ENCODE measurements around the gene MAP1S. TPM values are rescaled to one million over a fixed set of nuclear protein-coding genes. Genes with fewer than 3 reads are reported as not detected.

MAP1S gene
- total and polyA plus RNA-seq, 2 of the 4 experiments (the other 2 are of a cell fraction): 6.1 to 48.6 TPM

DNA sequence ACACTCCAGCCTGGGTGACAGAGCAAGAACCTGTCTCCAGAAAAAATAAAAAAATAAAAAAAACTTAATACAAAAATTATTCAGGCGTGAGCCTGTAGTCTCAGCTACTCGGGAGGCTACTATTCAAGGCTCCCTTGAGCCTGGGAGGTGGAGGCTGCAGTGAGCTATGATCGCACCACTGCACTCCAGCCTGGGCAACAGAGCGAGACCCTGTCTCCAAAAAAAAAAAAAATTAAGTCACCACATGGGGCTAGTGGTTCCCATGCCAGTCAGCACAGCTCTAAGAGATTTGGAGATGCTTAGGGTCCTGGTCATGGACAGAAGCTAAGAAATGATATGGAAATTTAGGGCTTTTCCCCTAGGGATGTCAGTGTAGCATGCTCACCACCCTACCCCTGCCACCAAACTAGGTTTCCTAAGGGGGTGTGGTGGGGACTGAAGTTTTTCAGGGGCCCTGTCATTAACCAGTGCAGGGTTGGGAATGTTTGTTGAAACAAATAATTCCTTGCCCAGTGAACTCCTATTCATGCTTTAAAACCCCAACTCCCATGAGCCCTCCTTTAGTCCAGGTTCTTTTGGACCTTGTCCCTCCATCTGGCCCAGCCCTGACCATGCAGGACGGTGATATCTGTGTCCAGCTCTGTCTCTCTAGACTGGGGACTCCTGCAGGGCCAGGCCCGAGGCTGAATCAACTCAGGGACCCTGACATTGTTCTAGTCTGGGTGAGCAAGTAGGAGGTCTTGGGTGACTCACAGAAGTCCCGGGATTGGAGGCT lies 33.8 kb downstream of the MAP1S start:
- Histone ChIP-seq H4K8ac (ENCODE audit: low read depth in 2 of 2, low read length in 2 of 2) (no peak overlapping the region), H3K4me3 (ENCODE audit: insufficient read depth, low read depth, low read length) (no peak overlapping the region), H2BK5ac (ENCODE audit: low read depth, low read length, poor library complexity, severe bottlenecking) (no peak overlapping the region), H4K91ac (ENCODE audit: insufficient read depth, low read depth, low read length) (no peak overlapping the region), H4K20me1 (ENCODE audit: insufficient read depth, low read length) (no peaks in the 10 kb centered on the region), H3K4me2 (ENCODE audit: low read depth, low read length) (no peak overlapping the region), H2BK120ac (ENCODE audit: low read depth, low read length) (no peak overlapping the region), H3K36me3 (ENCODE audit: control insufficient read depth, insufficient read depth, low read length) (no peaks in the 10 kb centered on the region), H3K27ac (ENCODE audit: insufficient read depth, low read length) (no peak overlapping the region), H4K5ac (ENCODE audit: low read depth, low read length) (no peak overlapping the region), H3K56ac (ENCODE audit: extremely low read depth, insufficient read depth, low read length) (no peak overlapping the region), H3K4ac (ENCODE audit: low read depth, low read length) (no peak overlapping the region), H3K23ac (ENCODE audit: low read depth, low read length) (no peak overlapping the region), H3K4me1 (ENCODE audit: control insufficient read depth, insufficient read depth, low read length) (no peaks in the 10 kb centered on the region), H3K14ac (replicated peaks; ENCODE audit: low read depth, low read length) (no peak overlapping the region), H2AK9ac (replicated peaks; ENCODE audit: low read depth, low read length, poor library complexity) (no peak overlapping the region), H2BK20ac (ENCODE audit: low read depth, low read length) (no peak overlapping the region), H3K9ac (ENCODE audit: low read depth, low read length) (no peak overlapping the region), H2BK15ac (ENCODE audit: low read depth, low read length) (no peak overlapping the region), H3K18ac (ENCODE audit: low read depth, low read length) (no peak overlapping the region), H3K9me3 (ENCODE audit: control insufficient read depth, insufficient read depth, low read length) (no peaks in the 10 kb centered on the region), H2AFZ (replicated peaks; ENCODE audit: low read length, poor library complexity) (no peak overlapping the region), H3K27me3 (ENCODE audit: control insufficient read depth, insufficient read depth, low read length) (peaks cover 15% of the 10 kb centered on the region; the same call in 1 of the 2 replicates), H2AK5ac (ENCODE audit: low read depth, low read length) (no peak overlapping the region), H3K9me1 (ENCODE audit: insufficient read depth, low read length) (no peaks in the 10 kb centered on the region), H3K79me1 (ENCODE audit: low read depth in 1 of 2, low read length in 2 of 2) (no peaks in the 10 kb centered on the region)
- ChIA-PET POLR2A (ENCODE audit: unreplicated experiment) (no interaction called here), CTCF (interaction anchor here (0.6 to 1.8 kb wide), 3 partner anchors 12 to 106 kb away, joined by 3 to 5 read pairs (median 4); no protein-coding TSS in a partner anchor)
- dilution Hi-C loops (cut with HindIII; ENCODE audit: low sequenced_read_pairs, unreplicated experiment) (no loop called here), intact Hi-C loops (cut with micrococcal nuclease) (no loop called here), in situ Hi-C loops (cut with MboI; ENCODE audit: low sequenced_read_pairs) (no loop called here)
- WGBS, 2 experiments (ENCODE audit: extremely low coverage in 2 of 2, insufficient read length in 1 of 2): 67% methylated on average over 2 of the region's 7 CpGs; no CpG with 5 or more reads in 1 of the 2 experiments
- ATAC-seq (ENCODE audit: low read depth): no peak
- no TSS peak for BruUV-seq (replicated peaks)
- no peak for DNase-seq
- TF ChIP-seq ELK1 (IDR thresholded peaks at IDR 0.05; ENCODE audit: borderline replicate concordance, low read depth, low read length) (no peak), MAFK (IDR thresholded peaks at IDR 0.05; ENCODE audit: low read depth, low read length) (no peak), CTCF (conservative IDR thresholded peaks at IDR 0.05; ENCODE audit: low read depth, low read length) (no peak), NFE2L2 (IDR thresholded peaks at IDR 0.05; ENCODE audit: low read depth, low read length) (no peak), FOS (IDR thresholded peaks at IDR 0.05; ENCODE audit: low read depth, low read length) (no peak), MXI1 (IDR thresholded peaks at IDR 0.05; ENCODE audit: borderline replicate concordance, low read depth, low read length) (no peak), MAZ (IDR thresholded peaks at IDR 0.05; ENCODE audit: borderline replicate concordance, low read depth, low read length) (no peak), POLR2A (IDR thresholded peaks at IDR 0.05; ENCODE audit: low read depth, low read length) (no peak), BHLHE40 (IDR thresholded peaks at IDR 0.05; ENCODE audit: low read depth, low read length) (no peak), CEBPB (IDR thresholded peaks at IDR 0.05; ENCODE audit: low read depth, low read length) (no peak), CHD1 (IDR thresholded peaks at IDR 0.05; ENCODE audit: low read depth, low read length) (no peak), RFX5 (IDR thresholded peaks at IDR 0.05; ENCODE audit: low read depth, low read length) (no peak), RCOR1 (IDR thresholded peaks at IDR 0.05; ENCODE audit: insufficient replicate concordance, low read length) (no peak), SMC3 (IDR thresholded peaks at IDR 0.05; ENCODE audit: low read depth, low read length) (no peak)
- TF ChIP-seq, protein P1, sequence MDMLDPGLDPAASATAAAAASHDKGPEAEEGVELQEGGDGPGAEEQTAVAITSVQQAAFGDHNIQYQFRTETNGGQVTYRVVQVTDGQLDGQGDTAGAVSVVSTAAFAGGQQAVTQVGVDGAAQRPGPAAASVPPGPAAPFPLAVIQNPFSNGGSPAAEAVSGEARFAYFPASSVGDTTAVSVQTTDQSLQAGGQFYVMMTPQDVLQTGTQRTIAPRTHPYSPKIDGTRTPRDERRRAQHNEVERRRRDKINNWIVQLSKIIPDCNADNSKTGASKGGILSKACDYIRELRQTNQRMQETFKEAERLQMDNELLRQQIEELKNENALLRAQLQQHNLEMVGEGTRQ (IDR thresholded peaks at IDR 0.05; ENCODE audit: low read depth, low read length): no peak
